ENCODE results near the gene SLC6A12. TPM values are rescaled to one million over a fixed set of nuclear protein-coding genes. Genes with fewer than 3 reads are reported as not detected.

The SLC6A12 gene
- total RNA-seq, 1 donor, result not detected

DNA sequence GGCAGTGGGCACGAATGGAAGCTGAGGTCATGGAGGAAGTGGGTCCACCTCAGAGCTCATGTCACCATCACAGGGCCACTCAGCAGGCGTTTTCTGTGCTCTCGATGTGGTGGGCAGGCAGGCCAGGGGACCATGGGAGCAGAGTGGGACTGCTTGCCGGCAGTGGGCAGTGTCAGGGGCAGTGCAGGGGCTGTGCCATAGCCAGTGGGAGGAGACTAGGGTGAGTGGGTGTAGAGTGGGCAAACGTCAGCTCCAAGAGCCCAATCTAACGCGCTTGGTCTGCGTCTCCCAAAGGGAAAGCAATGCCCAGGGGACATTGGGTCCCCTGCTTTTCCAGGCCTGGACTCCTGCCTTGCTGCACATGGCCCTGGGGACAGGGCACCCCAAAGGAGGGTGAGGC lies 58.3 kb downstream of the SLC6A12 start:
- TF ChIP-seq, protein P1, sequence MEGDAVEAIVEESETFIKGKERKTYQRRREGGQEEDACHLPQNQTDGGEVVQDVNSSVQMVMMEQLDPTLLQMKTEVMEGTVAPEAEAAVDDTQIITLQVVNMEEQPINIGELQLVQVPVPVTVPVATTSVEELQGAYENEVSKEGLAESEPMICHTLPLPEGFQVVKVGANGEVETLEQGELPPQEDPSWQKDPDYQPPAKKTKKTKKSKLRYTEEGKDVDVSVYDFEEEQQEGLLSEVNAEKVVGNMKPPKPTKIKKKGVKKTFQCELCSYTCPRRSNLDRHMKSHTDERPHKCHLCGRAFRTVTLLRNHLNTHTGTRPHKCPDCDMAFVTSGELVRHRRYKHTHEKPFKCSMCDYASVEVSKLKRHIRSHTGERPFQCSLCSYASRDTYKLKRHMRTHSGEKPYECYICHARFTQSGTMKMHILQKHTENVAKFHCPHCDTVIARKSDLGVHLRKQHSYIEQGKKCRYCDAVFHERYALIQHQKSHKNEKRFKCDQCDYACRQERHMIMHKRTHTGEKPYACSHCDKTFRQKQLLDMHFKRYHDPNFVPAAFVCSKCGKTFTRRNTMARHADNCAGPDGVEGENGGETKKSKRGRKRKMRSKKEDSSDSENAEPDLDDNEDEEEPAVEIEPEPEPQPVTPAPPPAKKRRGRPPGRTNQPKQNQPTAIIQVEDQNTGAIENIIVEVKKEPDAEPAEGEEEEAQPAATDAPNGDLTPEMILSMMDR (IDR thresholded peaks at IDR 0.05; ENCODE audit: insufficient read depth, low read length), result no peak
- H3K4me3 ChIP-seq (ENCODE audit: low read depth, low read length), result no peak overlapping the region
- DNase-seq (ENCODE audit: low read depth), result no peak

- no peak overlapping the region for H3K4me3 ChIP-seq (ENCODE audit: low read depth, low read length)
- TF ChIP-seq, protein P1 (IDR thresholded peaks at IDR 0.05; ENCODE audit: insufficient read depth, low read length), result no peak
- no peak for DNase-seq (ENCODE audit: low read depth)
Measured at GRCh38 chr12:155006-155405, 59.0 kb downstream of the SLC6A12 start.

GRCh38 chr12:154058-154457 lies 59.9 kb downstream of the SLC6A12 start:
- TF ChIP-seq, protein P1 (IDR thresholded peaks at IDR 0.05; ENCODE audit: insufficient read depth, low read length), result no peak
- DNase-seq (ENCODE audit: low read depth), result no peak
- no peak overlapping the region for H3K4me3 ChIP-seq (ENCODE audit: low read depth, low read length)

DNA sequence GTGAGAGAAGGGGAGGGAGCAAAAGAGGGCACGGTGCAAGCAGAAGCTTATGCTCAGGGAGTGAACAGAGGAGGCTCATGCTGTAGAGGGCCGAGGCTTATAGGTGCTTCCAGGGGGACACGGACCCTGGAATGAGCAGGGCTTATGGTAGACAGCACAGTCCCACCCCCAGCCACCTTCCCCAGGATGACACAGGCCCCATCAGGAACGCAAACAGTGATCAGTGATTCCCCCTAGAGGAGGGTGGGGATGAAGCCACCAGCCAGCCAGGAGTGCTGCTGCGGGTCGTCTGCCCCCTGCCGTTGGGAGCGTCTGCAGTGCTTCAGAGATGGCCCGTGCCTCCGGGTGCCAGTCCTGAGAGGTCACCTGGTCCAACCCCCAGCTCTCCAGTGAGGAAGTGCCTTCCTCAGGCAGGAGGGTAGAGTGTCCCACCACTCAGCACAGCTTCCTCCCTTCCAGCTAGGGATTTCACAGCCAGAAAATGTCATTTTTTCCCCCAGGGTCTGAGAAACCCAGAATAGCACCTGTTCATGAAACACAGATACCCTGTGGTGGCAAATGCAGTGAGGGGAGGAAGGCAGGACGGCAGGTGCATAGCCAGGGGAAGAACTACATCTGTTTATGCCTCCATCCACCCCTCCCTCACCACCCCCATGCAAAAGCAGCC lies 60.7 kb downstream of the SLC6A12 start:
- H3K4me3 ChIP-seq (ENCODE audit: low read depth, low read length), result no peak overlapping the region
- DNase-seq (ENCODE audit: low read depth), result peak; percentile 9
- TF ChIP-seq, protein P1 (IDR thresholded peaks at IDR 0.05; ENCODE audit: insufficient read depth, low read length), result peak; percentile 62

DNA sequence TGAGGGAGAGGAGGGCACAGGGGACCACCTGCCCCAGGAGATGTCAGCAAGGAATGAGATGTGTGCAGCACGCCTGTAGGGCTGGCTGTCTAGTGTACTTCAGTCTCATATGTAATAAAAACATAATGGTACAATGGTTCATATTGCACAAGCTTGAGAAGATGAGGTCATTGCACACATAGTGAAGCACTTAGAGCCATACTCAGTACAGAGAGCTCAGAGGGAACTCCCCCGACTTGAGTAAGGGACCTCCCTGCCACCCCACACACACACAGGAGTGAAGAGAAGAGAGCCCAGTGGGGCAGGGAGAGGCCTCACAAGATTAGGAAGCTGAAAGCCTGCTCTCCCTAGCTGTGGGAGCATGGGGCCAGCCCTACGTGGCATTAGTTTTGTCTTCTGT lies 61.5 kb downstream of the SLC6A12 start:
- DNase-seq (ENCODE audit: low read depth), result peak; percentile 3
- TF ChIP-seq, protein P1 (IDR thresholded peaks at IDR 0.05; ENCODE audit: insufficient read depth, low read length), result no peak
- no peak overlapping the region for H3K4me3 ChIP-seq (ENCODE audit: low read depth, low read length)

DNA sequence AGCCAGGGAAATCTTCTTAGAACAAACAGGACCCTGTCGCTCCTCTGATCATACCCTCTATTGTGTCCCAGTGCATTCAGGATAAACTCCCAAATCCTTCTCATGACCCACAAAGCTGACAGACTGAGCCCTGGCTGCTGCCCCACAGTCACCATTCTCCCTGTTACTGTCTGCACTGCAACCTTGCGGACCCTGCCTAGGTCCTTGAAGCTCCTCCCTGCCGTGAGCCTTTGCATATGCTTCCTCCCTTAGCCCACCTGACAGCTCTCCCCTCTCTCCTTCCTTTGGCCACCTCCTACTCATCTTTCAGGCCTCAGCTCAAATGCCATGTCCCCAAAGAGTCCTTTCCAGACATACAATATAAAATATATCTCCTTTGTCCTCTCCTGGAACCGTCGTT lies 62.4 kb downstream of the SLC6A12 start:
- H3K4me3 ChIP-seq (ENCODE audit: low read depth, low read length), result no peak overlapping the region

More for the DNA sequence above, 62.4 kb downstream of the SLC6A12 start:
- DNase-seq (ENCODE audit: low read depth), result no peak
- TF ChIP-seq, protein P1 (IDR thresholded peaks at IDR 0.05; ENCODE audit: insufficient read depth, low read length), result no peak
